OCI-M1 (cell line): ENCODE measurements around the gene IFFO2.

Experiments
- DNase-seq: peaks from one replicate; lab custom pipeline; 2025; lab: John Stamatoyannopoulos, UW

The IFFO2 gene

DNA sequence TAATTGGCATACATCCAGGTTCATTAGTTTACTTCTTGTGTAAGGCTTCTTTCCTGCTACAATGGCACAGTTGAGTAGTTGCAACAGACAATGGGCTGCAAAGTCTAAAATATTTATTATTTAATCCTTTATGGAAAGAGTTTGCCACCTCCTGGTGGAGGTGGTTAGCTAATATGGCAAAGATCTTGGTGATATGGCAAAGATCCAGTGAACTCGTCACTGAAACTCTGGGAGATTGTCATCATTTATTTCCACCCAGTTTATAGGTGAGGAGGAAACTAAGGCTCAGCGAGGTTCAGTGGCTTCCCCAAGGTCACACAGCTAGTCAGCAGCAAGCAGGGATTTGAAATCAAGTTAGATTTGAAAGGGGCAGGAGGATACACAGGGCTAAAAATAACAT, 16.1 kb upstream of the IFFO2 start:
- DNase-seq: peak; percentile 10

DNA sequence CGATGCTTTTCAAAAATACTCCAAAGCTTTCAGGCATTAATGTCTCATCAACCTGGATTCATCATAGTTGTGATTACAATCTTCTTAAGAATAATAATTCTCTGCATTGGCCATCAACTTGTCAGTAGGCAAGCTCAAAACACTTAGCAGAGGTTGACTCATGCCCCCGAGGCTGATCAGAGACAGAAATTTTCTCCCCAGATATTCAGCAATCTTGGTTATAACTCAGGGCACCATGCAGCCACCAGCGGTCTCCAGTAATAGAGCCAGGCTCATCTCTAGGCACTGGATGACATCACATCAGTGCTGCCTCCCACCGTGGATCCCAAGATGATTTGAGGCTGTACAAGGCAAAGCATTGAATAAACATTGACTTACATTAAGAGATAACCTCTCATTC, 14.3 kb upstream of the IFFO2 start:
- no peak for DNase-seq

DNA sequence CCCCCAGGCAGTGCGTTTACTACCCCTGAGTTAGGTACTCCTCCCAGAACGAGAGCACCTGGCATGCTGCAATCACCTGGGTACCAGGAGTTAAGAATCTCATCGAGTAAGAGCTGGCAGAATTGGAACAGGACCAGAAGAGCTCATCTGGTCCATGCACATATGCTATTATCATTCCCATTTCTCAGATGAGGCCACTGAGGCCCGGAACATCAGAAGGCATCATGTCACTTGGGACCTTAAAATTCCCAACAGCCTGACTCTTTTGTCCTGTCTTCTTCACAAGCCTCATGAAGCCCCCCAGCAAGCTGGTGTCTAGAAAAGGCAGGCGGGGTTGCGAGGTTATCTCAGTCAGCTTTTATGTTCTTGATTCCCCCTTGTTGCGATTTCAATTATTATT, 13.9 kb upstream of the IFFO2 start:
- no peak for DNase-seq

DNA sequence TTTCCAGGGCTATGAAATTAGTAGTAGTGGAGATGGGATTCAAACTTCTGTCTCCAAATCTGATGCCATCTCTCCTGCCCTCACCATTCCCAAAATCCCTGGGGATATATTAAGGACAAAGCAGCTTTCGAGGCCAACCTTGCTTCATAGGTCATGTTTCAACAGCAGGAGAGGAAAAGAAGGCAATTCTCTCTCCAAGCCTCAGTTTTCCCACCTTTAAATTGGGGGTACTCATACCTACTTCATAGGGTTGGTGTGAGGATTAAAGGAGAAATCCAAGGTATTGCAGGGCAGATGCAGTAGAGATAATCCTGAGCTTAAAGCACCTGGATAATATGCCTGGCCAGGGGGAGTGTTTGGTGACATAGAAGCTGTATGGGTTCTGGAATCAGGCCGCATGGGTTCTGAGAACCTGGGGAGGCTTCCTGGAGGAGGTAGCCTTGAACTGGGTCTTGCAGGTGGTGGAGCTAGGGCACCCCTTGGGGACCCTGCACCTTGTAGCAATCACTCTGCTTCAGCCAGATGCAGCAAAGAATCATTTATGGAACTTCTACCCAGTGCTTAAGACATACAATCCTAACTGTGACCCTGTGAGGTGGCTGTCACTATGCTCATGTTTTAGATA, 10.7 kb upstream of the IFFO2 start:
- DNase-seq: no peak

DNA sequence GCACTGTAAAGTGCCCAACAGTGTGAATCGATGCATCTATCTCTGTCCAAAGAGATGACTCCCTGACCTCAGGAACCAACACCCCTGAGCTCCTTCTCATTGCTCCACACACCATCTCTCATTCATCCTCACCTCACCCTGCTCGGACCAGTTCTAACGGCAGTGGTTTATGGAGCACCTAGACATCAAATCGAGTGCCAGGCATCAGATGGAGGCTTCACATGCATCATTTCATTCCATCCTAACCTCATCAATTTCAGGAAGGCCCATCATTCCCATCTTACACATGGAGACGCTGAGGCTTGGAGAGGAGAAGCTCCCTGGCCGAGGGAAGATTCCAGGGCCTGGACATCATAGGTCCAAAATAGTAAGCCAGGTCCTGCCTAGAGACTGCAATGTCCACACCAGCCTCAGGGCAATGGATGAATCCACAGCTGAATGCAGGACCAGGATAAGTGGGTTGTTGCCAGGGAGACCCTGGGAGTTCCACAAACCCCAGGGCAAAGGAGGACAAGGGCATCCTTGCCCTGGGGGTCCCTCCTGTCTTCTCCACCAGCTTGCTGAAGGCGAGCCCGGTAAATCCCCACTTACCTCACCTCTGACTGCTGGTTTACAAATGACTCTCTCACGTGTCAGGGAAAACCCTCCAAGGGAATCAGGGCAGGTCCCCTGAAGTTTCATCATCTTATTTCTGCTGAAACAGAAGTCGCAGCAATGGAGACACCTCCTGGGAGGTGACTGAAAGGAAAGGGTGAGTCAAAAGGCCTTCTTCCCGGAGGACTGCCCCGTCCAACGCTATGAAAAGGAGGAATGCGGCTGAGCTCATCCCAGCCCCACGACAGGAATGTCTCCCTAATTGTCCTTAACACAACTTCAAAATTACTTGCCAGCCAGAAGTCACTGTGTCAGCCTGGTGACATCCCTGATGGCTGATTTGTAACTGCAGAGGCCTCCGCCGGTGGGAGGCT, 9.0 kb upstream of the IFFO2 start:
- DNase-seq: no peak

DNA sequence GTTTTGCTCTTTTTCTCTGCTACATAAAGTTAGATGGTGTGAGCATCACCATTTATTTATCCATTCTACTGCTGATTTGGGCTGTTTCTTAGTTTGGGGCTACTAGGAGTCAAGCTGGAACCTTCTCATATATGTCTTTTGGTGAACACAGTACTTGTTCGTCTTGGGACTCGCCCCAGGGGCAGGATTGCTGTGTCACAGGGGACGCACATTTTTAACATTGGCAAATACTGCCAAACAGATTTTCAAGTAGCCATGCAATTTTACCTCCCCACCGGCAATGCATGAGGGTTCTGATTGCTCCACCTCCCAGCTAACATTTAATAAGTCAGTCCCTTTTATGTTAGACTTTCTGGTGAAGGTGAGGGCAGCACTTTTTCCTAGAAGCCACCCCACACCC, 7.5 kb upstream of the IFFO2 start:
- no peak for DNase-seq

DNA sequence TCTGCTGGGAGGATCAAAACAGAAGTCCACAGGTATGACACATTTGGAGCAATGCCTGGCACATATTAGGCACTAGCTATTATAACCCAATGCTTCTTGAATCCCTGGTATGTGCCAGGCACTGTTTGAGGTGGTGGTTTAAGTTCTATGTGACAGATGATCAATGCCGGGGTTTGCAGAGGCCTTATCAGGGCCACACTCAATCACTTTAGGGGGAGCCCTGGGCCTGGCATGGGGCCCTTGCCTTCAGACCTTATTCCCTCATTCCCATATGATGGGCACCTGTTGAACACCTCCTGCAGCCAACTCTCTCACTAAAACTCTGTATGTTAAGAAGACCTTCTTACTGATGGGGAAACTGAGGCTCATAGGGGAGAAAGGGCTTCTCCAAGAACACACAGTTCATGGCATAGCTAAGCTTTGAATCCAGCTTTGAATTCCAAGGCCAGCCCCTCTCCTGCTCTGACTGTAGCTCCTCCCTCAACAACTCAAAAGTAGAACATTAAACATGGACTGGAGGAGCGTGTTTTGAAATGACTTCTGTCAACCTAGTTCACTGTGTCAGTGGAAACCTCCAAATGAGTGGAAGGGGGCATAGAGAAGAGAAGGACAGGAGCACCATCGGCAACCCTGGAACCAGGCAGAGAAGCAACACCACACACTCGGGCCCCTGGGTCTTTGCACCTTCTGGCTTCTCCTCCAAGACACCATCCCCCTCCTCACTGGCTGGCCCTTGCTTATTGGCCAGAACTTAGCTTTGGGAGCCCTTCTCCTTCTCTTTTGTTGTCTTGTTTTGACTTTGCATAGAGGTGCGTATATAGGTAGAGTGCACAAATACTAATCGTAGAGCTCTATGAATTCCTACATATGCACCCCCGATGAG, 6.6 kb upstream of the IFFO2 start:
- DNase-seq: no peak

DNA sequence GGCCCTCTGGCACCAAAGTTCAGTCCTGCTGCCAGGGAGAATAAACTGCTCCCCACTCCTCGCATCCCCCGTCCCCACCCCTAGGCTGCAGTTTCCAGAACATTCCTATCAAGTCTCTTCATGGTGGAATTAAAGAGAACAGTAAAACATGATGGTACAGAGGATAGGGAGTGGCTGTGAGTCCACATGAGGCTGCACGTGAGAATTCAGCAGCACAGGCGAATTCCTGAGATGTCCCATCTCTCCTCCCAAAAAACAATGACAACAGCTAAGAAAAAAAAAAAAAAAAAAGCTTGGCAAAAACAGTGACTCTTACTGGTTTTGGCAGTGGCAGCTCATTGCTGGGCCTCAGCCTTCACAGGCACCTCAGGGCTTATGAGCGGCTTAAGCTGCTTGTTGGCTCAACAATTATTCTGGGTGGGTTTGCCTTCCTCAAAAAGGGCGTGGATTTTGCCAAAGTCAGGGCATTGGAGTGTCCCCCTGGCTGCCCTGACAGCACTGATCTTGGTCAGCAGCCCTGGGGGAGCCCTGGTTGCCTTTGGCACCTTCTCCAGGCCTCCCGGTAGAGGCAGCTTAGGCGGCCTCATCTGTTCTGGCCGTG, 5.7 kb upstream of the IFFO2 start:
- no peak for DNase-seq

DNA sequence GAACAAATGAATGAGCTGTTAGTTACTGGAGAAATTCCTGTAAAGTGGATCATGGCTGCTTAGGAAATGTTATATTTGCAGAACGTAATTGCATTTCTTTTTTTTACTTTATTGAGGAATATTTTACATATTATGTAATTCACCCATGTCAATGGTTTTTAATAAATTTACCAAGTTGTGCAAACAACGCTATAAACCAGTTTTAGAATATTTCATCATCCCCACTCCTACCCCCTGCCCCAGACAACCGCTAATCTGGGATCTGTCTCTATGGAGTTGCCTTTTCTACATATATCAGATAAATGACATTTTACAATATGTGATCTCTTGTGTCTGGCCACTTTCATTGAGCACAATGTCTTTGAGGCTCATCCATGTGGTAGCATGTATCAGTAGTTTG, 4.3 kb upstream of the IFFO2 start:
- peak; percentile 5 for DNase-seq

DNA sequence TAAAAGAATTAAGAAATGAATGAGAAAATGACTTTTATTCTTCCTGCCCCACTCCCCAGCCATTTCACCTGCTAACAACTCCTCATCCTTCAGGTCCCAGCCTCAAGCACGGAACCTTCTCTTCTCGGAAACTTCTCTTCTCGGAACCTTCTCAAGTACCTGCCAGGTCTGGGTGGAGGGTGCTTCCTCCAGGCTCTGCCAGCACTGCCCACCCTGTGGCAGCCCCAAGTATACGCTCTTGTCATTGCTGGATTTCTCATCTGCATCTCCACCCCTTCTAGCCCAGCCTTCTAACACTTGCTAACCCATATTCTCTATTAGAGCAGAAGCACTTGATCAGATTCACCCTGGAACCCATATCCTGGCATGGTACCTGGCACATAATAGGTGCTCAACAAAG, 3.9 kb upstream of the IFFO2 start:
- DNase-seq: no peak

DNA sequence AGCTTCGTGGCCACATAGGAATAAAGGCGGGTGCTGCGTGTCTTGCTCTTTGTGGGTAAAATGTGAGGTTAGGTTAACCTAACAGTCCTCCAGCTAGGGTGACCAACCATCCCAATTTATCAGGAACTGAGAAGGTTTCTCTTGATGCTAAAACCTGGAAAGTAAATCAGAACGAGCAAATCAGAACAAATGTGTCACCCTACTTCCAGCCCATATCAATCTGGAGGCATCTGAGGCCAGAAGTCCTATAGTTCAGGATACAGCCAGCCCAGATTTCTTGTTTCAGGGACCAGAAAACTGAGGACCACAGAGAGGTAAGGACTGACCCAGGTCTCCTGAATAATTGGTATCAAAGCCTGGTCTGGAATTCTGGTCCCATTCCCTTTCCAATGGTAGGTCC, 3.1 kb upstream of the IFFO2 start:
- DNase-seq: no peak

DNA sequence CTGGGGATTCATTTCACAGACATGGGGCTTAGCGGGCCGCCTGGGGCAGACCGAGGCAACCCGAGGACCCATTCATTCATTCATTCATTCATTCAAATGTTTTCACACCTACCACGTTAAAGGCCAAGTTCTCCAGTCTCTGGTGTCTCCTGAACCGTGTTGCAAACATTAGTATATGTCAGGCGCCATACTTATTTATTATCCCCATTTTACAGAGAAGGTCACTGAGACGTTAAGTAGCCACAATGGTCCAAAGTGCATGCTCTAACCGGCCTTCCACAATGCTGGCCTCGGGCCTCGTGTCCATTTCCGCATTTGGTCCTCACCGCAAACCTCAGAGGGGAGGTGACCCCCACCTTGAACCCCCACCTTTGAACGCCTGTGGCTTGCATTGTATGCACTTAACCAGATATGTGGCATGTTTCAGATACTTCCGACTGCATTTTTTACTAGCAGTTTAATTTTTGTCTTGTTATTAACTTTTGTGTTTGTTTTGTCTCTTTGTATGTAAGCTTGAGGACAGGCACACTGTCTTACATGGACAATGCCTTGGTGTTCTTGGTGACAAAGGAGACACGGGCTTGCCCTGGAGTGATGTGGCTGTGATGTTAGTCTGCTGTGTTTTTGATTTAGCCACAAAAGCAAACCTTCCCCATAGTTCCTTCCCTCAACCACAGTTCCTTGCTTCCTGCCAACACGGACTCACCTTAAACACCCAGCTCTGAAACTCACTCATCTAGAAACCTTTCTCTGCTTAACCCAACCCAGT, 1.2 kb upstream of the IFFO2 start:
- no peak for DNase-seq

DNA sequence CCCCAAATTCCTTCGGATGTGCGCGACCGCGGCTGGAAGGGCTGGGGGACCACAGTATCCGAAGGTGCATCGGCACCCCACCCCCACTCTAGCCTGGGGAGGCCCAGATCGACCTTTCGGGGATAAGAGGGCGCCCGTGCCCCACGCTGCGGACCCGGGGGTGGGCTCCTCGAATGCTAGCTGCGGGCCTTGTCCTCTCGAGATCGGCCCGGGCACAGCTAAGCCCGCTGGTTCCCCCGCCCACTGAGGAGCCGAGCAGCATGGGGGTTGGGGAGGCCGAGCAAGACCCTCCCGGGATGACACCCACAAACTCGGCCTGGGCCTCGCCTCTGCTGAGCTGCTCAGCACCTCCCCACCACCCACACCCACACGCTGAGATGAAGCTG, 653 bp upstream of the IFFO2 start:
- DNase-seq: no peak

DNA sequence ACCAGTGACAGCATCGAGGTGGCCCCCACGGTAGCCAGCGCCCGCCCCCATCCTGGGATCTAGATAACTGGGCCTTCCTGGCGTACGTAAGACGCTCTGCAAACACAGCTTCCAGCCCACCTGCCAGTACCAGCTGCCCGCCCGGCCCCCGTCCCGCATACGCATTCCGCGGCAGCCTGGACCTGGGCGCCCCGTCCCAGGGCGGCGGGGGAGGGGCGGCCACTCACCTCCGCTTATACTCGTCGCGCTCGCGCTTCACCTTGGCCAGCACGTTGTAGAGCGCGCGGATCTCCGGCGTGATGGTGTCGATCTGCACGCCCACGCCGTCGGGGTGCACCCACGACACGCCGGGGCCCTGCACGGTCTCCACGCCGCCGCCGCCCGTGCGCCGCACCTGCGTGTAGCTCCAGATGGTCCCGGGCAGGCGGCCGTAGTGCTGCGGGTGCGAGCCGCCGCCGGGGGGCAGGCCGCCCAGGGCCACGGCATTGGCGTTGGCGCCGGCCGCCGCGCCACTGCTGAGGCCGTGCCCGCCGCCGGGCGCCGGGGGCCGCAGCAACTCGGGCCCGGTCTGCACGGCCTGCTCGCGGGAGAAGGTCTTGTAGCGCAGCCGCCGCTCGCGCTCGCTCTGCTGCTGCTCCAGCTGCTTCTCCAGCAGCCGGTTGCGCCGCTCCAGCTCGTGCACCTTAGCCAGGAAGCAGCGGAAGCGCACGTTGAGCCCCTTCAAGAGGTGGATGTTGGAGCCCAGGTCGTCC, 859 bp downstream of the IFFO2 start:
- DNase-seq: peak; percentile 19

DNA sequence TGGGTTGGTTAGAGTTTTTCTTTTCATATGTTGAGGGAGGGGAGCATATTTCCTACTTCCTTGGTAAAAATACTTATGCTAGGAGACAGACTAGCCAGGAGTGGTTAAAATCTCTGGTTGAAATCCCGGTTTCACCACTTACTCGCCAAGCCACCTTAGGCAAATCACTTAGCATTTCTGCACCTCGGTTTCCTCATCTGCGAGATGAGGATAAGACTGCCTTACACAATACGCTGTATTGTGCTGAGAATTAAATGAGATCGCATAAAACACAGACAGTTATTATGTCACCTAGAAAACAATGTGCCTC, 1.4 kb downstream of the IFFO2 start:
- no peak for DNase-seq

DNA sequence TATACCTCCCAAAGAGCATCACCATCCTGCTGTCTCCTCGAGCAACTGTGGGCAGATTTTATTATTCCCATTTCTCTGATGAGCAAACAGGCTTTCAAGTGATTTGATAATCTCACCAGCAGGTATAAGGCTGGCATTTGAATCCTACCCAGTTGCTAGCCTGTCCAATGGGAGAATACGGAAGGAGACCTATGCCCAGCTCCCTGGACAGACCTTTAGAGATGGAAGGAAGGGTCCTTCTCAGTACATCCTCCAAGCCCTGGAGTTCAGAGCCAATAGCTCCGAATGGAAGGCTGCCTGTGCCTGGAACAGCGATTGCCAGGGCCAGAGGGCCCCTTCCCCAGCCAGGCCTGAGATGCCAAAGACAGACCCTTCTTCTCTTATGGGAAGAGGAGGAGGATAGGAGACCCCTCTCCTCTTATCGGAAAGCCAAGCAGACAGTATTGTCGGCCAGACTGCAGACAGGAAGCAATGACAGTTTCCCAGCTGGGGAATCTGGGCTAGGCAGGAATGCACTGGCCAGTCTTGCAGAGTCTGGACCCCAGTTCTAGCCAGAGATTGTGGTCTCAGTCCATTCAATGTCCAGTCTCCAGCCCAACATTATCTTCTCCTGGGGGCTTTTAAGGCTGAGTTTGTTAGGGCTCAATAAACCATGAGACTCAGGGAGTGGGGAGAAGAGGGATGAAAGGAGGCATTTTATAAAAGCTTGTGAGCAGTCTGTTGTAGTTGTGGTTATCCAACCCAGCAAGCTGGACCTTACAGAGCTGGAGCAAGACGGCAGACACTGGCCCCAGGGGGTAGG, 2.0 kb downstream of the IFFO2 start:
- no peak for DNase-seq

DNA sequence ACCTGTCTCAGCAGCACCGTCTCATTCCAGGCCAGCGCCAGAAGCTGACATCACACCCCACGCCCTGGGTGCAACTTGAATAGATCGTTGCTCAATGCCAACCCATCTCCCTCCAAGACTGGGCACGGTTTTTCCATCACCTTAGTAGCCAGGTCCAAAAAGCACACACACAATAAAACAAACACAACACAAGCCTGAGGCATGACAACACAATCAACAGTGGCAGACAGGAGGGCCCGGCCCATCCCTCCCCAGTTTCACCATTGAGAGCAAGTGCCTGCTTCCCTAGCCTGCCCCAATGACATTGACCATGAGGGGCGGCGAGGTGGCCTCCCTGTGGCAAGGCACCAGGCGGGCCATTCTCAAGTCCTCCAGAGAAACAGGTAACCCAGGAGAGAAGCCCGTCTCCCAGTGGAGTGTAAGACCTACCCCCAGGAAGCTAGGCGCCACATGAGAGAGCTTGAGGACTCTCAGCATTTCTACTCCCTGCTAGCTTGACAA, 2.7 kb downstream of the IFFO2 start:
- no peak for DNase-seq

DNA sequence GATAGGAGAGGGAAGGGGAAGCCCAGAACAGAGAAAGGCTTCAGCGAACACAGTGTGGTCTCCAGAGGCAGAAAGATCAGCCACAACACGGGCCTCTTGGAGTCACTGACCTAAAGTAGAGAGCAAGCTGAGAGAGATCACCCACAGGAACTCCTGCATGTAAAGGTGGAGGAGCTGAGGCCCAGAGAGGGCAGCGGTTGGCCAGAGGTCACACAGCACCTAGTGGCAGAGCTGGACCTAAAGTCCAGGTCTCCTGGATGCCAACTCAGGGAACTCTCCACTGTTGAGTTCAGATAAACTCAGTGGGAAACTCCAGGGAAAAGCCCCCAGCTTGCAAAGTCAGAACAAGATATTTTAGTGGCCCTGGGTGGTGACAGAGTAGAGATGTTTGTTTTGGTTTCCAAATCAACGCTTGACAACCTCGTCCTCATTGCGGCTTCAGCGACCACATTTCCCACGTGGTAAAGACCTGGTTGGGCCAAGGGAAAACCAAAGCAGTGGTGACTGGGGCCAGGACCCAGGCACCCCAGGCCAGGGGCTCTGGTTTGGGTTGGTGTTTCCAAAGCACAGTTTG, 4.6 kb downstream of the IFFO2 start:
- DNase-seq: peak; percentile 5

DNA sequence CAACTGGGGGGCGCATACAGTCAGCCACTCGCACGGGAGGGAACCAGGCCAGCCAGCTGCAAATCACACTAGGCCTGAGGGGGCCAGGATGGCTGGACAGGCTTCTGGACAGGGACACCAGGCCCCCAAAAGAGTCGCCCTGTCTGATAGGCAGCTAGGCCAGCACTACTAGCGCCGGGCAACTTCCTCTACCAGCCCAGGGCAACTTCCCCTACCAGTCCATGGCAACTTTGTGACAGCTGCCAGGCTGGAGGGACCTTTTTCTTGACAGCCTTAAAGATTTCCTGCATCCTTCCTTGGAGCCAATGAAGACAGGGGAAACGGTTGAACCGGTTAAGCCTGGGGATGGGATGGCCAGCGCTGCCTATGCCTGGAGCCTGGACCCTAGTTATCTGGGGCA, 5.1 kb downstream of the IFFO2 start:
- DNase-seq: no peak
